GM08714 (cell line): ENCODE measurements around the gene TTF2.
"Not testable (repeated sequence)": the region's sequence is repeated elsewhere in the genome, so short reads cannot be mapped to it uniquely, and the experiment has no call there.

ENCODE experiments used
- H3K4me3 ChIP-seq: fragments of 200-500 bp; sonication (Bioruptor generic); 2 replicates; pipeline ENCODE4 v1.5.1; 2014; ENCODE audit warnings: mild to moderate bottlenecking, low read length, inconsistent platforms
- ZNF274 ChIP-seq: IDR thresholded peaks from 2 replicates; pipeline ENCODE4 v1.6.1; 2012; ENCODE audit warnings: mild to moderate bottlenecking, low read depth, low read length

Gene TTF2

DNA sequence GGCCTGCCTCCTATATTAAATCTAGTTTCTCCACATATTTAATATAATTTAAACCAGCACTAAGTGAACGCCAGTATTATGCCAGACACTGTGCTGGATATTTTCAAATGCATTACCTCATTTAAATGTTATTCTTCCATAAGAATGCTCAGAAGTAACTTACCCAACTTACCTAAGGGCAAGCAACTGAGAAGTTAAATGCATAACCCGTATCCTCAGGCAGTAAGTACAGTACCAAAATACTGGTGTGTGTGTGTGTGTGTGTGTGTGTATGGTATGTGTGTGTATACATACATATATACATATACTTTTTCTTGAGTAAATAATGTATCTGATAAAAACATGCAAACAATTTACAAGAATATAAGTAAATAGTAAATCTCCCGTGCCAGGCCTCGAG is 70.4 kb downstream of the TTF2 start:
- no peak for TF ChIP-seq ZNF274
- H3K4me3 ChIP-seq: no peak overlapping the region

DNA sequence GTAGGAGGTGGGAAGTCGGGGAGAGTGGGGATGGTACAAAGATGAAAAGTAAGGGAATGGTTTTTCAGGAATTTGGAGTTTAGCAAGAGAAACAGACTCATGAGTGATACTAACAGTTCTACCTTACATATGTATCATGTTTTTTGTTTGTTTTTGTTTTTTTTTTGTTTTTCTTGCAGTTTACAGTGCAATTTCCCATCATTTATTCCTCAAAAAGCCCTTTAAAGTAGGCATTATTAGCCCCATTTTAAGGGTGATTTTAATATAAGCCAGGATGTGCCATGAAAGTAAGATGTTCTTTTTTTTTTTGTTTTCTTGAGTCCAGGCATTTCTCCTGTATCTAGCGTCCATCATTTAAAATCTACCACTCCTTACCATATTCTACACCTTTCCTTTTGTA is 75.2 kb downstream of the TTF2 start:
- no peak for TF ChIP-seq ZNF274

DNA sequence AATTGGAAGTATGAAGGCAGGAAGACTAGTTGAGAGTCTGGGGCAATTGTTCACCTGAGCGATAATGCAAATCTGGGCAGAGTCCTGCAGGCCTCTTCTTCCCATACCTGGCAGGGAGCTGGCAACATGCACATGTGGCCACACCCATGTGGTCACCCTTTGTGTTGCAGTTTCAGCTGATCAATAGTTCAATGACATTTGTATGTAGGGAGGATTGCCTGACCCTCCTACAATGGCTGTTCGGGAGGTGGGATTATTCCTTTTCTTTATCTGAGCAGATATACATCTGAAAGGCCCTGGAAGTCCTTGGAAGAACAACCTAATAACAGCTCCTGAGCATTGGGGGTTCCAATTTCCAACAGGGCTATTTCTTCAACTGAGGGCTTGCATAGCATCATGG is 76.6 kb downstream of the TTF2 start:
- H3K4me3 ChIP-seq: no peak overlapping the region
- no peak for TF ChIP-seq ZNF274

More for the DNA sequence above, 75.2 kb downstream of the TTF2 start:
- H3K4me3 ChIP-seq: no peak overlapping the region

DNA sequence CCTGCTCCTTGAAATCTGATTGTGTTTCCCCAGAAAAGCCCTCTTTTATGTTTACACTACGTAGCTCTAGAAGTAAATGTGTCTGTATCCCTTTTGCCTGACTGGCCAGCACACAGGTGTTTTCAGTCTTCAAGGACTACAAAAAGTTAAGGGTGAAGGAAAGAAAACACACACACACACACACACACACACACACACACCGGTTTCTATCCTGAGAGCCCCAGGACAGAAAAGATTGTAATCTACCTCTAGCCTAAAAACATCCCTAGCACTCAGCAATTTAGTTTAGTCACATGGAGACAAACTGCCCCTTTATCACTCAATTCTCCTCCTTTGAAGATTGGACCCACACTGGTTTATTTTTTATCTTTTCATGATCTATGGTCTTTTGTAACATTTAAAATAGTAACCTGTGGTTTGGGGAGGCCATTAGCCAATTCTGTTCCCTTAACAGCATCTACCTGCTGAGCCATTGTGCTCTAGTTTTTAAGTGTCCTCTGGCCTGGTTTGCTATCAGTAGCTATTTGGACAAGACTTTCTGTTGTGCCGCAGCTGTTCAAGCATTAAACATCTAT is 77.2 kb downstream of the TTF2 start:
- TF ChIP-seq ZNF274: no peak
- no peak overlapping the region for H3K4me3 ChIP-seq

DNA sequence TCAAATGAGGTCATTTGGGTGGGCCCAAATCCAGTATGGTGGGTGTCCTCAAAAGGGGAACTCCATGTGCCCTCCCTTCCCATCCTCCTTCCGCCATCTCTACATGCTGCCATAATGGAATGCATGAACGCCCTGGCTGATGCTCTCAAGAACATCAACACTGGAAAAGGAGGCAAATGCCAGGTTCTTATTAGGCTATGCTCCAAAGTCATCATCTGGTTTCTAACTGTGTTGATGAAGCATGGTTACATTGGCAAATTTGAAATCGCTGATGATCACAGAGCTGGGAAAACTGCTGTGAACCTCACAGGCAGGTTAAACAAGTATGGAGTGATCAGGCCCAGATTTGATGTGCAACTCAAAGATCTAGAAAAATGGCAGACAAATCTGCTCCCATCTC is 78.0 kb downstream of the TTF2 start:
- TF ChIP-seq ZNF274: no peak
- no peak overlapping the region for H3K4me3 ChIP-seq

DNA sequence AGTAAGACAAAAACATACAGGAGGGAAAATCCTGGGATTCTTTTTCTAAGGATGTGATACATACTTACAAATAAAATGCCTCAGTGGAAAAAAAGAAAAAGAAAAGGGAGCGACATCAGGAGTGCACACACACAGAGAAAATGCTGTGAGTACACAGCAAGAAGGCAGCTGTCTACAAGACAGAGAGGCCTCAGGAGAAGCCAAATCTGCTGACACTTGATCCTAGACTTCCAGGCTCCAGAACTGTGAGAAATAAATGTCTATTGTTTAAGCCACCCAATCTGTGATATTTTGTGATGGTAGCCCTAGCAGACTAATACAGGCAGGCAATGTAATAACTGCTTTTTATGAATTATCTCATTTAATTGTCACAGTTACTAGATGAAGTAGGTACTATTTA is 78.4 kb downstream of the TTF2 start:
- no peak for TF ChIP-seq ZNF274

DNA sequence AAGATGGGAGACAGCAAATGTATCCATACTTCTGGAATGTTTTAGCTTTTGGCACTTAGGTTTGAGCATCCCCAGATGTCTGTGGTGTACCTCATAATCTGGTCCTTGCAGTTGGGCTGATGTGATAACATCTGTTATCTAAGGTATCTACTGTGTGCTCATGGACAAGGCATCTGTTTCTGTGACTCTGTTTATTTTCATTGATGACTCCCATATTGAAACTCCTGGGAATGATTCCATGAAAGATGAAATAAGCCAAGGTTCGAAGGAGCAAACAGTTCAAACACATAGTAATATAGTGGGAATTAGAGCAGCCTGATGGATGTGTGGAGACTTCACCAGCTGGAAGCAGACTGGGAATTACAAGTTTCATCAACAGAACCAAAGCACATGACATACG is 82.1 kb downstream of the TTF2 start:
- no peak overlapping the region for H3K4me3 ChIP-seq
- TF ChIP-seq ZNF274: no peak

More for the DNA sequence above, 78.4 kb downstream of the TTF2 start:
- no peak overlapping the region for H3K4me3 ChIP-seq

DNA sequence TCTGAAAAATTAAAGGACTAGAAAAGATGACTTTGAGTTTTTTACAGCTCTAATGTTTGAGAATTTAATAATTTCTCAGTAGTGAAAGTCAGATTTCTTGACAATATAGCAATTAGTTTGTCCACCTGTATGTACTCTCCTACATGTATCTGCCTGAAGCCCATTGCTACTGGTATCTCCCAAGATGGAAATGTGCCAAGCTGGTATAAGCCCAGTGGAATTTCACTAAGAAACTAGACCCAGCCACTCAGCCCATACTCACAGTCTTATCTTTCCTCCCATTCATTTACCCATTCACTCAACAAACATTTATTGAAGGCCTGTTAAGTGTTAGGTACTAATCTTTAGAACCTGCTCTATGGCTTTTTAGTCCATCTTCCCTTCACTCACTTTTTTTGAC is 83.0 kb downstream of the TTF2 start:
- TF ChIP-seq ZNF274: no peak
- no peak overlapping the region for H3K4me3 ChIP-seq

DNA sequence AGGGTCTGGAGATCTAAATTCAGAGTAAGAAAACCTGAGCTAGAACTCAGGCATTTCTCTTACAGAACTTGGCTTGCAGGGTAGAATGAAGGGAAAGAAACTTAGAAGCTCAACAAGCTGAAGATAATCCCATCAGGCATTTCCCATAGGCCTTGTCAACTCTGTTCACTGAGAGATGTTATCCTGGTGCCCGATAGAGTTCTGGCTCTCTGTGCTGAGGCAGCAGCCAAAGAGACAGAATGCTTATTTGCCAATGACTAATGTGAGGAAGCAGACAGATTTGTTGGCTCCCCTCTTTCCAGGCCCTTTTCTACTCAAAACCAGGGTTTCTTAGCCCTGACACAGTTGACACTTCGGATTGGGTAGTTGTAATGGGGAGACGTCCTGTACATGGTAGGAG is 83.7 kb downstream of the TTF2 start:
- TF ChIP-seq ZNF274: no peak
- no peak overlapping the region for H3K4me3 ChIP-seq

DNA sequence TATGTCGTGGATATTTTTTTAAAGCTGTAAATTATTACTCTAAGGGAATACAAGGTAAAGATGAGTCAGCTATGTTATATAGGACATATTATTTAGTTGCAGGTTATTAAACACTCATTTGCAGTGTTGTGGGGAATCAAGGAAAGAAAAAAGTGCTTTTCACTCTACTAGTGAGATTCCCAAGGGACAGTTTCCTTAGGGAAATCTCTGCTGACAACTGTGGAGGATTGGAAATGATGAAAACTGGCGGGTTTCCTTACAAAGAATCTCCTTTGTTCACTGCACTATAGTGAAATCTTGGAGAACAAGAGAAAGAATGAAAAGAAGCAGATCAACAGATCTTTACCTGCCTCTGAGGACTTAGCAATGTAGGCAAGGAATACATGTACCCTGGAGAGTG is 85.9 kb downstream of the TTF2 start:
- no peak overlapping the region for H3K4me3 ChIP-seq
- TF ChIP-seq ZNF274: no peak

DNA sequence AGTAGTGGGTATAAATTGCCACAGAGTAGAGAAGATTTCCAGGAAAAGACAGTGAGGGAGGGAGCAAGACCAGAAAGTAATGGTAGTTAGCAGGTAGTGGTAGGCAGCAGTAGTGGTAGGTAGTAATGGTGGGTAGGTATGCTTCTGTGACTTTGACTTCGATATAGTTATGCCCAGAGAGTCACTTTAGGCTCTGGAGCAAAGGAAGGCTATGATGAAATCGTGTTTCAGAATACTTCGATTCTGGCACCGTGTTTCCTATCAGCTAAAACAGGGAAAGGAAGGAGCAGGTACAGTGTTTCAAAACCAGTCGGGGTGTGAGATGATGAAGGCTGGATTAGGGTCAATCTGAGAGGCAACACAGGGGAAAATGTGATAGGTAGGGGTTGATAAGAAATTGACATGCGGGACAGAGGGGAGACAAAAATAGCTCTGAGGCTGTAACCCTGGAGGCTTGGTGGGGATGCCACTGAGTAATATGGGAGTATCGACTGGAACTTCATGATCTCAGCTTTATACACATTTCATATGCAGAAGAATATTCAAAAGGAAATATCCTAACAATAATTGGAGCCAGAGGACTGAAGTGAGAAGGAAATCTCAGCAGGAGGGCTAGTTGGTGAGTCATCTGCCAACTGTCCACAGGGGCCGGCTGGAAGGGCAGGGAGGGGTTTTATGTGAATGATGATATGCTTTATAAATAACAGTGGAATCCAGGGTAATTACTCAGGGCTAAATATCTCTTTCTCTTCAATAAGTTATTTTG is 86.6 kb downstream of the TTF2 start:
- H3K4me3 ChIP-seq: no peak overlapping the region
- no peak for TF ChIP-seq ZNF274

DNA sequence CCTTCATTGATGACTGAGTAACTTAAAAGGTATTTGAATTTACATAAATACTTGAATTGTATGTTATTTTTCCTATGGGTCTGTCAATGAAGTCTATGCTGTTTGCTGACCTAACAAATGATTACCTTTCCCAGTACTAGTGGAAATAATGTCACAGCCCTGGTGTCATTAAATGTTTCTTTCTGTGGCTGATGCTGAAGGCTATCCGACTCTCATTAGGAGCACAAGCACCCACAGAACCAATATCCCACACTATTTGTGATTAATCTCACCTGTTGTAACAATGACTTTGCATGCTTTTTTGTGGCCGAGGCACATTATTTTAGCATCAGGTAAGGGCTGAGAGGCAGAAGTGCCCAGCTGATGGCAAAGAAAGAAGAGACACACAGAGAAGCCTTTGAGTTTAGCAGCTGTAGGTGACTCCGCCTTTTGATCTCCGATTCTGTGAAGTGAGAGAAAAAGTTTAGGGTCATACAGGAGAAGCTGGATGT is 87.3 kb downstream of the TTF2 start:
- TF ChIP-seq ZNF274: no peak
- no peak overlapping the region for H3K4me3 ChIP-seq

DNA sequence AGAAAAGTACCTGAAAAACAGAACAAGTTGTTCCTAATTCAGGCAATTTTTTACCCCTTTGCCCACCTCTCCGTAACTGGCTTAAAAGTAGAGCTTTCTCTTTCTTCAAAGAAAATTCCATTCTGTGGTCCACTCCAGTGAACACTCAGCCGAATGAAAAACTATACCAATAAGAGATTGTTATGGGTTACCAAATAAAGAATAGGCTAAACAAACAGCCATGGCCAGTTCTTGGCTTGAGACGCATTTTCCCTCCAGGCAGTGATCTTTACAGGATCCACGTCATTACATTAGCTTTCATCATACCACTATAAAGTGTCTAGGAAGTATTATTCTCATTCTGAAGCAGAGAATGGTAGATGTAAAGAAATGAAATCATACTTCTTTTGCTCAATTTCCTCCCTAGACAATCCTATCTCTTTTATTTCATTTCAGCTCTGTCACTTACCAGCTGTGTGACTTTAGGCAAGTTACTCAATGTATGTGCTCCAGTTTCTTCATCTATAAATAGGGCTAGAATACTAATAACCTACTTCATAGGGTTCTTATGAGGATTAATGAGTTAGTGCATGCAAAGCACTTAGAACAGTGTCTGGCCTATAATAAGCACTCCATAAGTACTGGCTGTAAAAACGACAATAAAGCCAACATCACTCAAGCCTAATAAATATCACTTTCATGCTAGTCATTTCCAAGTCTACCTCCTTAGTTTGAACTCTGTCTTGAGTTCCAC is 87.9 kb downstream of the TTF2 start:
- TF ChIP-seq ZNF274: no peak
- no peak overlapping the region for H3K4me3 ChIP-seq

DNA sequence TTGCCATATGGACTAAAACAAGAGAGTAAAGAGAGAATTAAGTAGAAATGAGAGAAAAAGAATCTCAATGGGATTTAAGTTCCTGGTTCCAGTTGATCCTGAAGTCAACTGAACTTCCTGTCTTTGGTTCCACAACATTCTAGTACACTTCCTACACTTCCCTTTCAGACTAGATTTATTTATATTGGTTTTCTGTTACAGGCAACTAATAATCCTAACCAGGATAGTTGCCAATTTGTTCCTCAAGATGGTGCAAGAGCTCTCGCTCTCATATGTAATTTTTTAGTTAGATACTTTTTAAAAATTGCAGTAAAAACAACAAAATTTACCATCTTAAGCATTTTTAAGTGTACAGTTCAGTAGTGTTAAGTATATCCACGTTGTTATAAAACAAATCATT is 90.2 kb downstream of the TTF2 start:
- no peak overlapping the region for H3K4me3 ChIP-seq
- TF ChIP-seq ZNF274: no peak

DNA sequence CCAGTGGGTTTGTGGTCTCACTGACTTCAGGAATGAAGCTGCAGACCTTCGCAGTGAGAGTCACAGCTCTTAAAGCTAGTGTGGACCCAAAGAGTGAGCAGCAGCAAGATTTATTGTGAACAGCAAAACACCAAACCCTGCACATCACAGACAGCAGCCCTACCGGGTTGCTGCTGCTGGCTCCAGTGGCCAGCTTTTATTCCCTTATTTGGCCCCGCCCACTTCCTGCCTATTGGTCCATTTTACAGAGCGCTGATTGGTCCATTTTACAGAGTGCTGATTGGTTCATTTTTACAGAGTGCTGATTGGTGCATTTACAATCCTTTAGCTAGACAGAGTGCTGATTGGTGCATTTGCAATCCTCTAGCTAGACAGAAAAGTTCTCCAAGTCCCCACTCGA is 91.2 kb downstream of the TTF2 start:
- H3K4me3 ChIP-seq: not testable (repeated sequence)
